ENCODE measurements around the gene INAFM1.

INAFM1 gene

DNA sequence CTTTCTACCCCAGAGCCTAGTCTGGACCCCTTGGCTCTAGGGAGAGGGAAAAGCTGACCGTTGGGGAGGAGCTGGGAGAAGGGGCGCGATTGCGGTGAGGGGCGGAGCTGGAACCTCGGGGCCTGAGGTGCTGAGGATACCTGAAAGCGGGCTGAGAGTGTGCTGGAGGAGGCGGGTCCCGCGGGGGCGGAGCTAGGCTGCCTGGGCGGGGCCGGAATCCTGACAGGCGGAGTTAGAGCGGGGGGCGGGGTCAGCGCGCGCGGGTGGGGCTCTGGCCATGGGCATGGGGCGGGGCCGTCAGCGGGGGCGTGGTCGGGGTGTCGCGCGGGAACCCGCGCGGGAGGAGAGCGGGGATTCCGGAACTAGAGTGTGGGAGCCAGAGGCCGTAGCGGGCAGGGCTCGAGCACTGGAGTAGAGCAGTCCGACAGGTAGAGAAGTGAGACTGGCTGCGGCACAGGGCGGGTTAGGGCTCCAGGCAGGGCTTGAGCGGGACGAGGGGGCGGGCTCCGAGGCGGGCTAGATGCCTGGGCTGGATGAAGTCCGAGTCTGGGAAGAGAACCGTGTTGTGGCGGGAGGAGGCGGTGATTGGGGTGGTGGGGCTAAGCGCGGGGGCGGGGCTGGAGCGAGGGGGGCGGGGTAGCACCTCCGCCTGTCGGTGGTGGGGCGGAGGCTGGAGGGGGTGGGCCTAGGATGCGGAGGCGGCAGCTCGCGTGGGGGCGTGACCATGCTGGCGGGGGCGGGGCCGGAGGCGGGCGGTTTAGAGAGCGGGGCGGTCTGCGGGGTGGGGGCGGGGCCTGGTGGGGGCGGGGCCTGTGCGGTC is at the start of gene INAFM1:
INAFM1 (plus strand) TSS at position 815 of the 820 bp plus-strand sequence. CDS start 35 bp downstream, outside the sequence.
- FAIRE-seq, result no peak

DNA sequence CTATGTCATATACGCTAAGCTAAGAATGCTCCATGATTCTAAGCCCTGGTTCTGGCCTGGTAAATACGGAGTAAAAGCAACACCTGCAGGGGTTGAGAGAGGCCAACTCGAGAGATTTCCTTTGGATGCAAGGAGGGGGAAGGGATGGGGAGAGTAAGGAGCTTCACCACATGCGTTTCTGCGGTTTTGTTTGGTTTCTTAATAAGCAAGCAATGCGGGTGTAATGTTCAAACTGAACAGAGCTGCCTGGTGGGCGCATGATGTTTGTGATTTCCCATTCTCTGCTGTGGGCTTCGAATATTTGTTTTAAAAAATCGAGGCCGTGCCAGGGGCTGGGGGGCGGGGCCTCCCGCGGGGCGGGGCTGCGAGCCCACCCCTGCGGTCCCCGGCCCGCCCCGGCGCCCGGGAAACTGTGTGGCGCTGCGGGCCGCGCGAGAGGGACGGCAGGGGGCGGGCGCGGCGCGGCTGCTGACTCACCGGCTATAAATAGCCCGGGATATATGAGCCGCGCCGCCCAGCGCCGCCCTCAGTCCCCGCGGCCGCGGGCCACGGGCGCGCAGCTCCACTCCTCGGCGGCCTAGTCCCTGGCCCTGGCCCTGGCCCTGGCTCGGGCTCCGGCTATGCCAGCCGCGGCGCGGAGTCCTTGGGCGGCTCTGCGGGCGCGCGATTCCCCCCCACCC is 48.8 kb upstream of the INAFM1 start:
- no peak for FAIRE-seq

DNA sequence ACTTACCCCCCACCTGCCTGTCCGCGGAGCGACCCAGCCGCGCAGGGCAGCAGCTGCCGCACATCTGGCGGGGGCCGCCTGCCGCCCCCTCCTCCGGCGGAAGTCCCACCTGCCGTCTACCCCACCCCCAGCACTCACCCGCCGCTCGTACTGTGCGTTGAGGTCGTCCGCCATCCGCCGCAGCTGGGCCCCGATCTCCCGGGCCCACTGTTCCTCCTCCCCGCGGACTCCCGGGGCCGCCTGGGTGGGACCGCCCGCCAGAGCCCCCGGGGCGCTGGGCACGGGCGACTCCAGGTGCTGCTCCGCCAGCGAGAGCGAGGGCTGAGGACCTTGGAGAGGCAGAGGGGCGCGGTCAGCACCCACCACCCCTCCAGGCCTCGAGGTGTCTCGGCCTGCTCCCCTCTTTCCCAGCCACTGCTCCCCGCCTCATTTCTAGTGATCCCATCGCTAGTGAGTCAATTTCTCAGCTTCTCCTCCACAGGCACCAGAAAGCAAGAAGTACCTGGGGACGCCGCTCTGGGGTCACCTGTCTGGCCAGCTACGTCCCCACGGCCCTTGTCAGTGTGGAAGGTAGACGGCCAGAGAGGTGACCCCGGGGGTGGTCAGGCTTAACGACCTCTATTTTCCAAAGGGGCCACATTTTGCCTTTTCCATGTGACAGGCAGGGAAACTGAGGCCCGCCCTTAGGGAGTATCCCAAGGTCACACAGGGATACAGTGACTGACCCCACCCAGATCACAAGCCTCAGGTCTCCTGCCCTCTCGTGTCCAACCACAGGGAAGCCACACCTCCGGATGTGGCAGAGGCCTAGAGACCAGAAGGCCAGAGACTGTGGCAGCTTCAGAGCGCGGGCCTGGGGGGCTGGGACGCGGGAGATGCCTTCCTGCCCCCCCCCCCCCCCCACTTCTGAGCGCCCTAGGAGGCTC is 48.0 kb upstream of the INAFM1 start:
- no peak for FAIRE-seq

DNA sequence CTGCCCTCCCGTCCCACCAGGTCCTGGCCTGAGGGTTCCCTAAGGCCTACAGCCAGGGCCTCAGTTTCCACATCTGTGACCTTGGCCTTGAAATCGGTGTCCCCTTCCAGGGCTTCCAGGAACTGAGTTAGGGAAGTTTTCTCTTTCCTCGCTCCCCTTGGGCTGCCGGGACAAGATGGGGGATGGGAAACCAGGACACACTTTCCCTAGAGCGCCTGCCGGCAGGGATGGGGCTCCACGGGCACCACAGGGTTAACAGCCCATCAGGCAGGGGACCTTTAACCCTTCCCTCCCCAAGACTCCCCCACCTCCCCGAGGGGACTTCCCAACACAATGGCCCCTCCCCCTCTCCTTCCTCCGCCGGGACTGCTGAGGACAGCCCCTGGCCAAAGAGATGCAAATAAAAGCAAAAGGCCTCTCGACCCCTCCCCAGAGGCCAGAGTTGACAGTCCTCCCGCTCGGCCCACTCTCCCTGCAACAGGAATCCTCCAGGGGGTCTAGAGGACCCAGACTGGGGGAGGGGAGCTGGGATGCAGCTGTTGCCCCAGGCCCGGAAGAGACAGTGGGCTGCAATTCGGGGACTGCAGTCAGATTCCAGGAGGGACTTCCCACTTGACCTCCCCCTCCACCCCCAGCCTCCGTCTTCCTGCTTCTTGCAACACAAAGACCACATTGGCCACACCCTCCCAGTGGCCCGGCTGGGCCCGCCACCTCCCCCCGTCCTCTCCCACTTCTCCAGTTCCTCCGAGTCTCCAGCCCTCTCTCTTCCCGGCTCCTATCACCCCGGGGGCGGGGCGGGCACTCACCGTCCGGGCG is 47.1 kb upstream of the INAFM1 start:
- no peak for FAIRE-seq

DNA sequence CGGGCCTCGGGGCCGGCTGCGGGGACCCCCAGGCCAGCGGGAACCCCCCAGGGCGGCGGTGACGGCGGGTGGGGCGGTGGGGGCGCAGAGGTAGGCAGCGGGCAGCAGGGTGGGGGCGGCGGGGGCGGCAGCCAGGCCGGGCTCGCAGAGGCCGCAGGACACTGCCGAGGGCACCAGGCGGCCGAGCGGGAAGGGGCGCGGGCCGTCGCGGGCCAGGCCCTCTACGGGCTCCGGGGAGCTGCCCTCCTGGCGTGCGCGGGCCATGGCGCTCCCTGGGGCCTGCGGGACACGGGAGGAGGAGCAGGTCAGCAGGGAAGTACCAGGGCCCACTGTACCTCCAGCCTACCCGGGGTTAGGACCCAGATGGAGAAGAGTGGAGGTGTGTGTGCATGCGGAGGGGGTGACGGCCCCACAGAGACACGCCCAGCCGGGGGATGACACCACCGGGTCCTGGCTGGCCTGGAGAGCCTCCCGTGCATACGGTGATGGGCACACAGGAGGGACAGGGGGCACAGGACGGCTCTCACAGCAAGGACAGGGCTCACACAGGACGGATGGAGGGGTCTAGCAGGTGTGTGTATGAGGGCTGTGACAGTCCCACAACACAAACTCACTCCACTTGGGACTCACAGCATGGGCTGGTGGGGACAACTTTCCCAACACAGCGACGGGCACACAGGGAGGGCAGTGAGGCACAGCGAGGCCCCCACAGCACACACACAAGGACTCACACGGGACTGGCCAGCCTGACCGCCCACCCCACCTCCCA is 46.3 kb upstream of the INAFM1 start:
- FAIRE-seq, result no peak

DNA sequence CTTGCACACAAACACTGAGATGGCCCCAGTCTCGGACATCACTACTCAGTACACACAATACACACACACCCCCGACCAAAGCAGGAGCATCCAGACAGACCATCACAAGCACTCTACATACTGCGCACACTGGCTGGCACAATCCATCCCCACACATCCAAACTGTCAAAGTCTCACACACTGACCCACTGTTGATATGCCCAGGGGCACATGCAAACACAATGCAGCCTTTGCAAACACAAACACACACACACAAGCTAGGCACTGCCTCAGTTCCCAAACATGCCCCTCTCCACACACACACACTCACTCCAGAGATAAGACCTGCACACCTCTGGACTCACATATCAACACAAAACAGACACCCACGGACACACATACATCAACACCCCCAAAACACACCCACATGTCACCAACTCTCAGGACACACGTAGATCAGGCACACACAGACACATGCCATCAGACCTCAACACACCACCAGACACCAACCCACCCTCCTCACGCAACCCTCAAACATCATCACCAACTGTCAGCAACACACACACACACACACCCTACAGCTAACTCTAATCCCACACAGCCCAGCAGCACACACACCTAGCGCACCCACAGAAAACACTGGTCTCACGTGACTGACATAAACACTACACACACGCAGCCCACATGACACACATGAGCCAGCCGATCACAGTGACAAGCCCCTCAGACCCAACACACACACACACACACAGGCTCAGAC is 45.6 kb upstream of the INAFM1 start:
- FAIRE-seq, result no peak

DNA sequence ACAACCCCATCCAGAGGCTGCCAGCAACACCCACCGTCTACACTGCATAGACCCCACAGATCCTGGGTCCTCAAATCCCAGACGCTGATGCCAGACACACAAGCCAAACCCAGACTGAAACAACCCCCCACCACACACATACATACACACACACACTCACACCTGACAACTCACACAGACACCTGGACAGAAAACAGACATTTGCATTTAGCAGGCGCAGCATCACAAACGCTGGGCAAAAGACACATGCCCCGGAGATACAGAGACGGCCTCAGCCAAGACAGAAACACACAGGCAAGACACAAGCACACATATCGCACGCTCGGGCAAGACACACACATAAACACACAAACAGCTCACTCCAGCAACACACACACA is 45.0 kb upstream of the INAFM1 start:
- FAIRE-seq, result no peak

DNA sequence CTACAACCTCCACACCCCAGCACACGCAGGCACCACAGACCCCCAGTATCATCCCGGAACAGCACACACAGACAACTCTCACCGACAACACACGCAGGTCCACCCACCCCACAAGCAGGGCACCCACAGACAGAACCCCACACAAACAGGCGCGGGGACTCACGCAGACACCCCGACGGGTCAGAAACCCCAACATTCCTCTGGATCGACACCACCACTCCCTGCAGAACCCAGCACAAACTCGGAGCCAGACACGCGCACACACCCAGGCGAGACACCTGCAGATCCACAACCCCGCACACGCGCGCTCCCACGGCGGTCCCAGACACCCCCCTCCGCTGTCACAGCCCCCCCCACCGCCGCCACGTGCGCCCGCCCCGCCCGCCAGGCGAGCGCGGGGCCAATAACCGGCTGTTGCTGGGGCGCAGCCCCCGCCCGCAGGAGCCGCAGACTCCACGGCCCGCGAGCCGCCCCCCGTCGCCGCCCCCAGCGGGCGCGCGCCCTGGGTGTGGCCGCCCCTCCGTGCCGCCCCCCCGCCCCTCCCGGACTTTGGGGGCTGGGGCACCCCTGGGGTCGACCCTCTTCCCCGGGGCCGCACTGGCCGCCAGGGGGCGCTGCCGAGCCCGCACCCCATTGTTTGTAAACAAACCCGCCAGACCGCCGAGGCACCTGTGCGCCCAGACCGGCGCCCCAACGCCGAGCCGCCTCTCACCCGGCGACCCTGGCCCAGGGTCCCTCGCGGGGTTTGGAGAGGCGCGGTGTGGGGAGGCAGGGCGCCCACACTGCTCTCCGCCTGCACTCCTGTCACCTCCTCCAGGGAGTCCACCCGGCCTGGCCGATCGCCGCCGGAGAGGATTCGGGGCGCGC is 44.4 kb upstream of the INAFM1 start:
- no peak for FAIRE-seq

DNA sequence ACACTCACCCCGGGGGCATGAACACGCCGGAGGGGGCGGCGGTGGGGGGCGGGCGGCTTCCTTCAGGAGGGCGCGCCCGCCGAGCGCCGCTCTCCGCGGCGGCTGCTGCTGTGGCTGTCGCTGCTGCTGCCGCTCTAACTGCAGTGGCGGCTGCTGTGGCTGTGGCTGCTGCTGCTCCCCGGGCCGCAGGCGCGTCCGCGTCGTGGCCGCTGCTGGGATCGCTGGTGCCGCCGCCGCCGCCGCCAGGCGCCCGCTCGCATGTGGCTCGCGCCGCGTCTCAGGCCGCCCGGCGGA is 43.8 kb upstream of the INAFM1 start, which contains the start of gene BBC3:
BBC3 (minus strand) TSS at position 279 of the 294 bp plus-strand sequence. CDS start 2,768 bp downstream, outside the sequence.
- no peak for FAIRE-seq

DNA sequence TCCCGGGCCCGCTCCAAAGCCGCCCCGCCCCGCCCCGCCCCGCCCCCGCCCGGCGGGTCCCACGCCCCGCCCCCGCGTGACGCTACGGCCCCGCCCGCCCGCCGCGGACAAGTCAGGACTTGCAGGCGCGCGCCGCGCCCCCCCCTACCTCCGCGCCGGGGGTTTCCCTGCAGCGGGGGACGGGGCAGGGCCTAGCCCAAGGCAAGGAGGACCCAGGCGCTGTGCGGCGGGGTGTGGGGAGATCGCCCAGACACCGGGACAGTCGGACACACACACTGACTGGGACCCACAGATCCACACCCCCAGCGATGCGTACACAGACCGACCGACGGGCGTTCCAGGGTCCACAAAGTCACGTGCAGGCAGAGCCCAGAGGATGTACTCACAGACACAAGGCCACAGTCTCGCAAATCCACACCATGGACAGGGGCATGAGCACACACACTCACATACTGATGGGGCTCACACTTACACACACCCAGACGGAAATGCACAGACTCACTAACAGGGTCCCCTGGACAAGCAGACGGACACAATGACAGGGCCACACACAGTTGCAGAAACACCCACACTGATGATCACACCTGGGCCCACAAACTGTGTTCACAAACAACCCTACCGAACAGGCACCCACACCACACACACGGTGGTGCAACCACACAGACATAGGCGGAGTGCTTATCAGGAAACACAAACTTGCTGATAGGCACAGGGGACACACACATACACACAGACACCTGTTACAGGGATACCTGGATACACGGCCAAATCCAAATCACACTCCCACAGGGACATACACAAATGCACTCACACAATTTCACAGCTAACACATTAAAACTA is 43.2 kb upstream of the INAFM1 start:
- no peak for FAIRE-seq

DNA sequence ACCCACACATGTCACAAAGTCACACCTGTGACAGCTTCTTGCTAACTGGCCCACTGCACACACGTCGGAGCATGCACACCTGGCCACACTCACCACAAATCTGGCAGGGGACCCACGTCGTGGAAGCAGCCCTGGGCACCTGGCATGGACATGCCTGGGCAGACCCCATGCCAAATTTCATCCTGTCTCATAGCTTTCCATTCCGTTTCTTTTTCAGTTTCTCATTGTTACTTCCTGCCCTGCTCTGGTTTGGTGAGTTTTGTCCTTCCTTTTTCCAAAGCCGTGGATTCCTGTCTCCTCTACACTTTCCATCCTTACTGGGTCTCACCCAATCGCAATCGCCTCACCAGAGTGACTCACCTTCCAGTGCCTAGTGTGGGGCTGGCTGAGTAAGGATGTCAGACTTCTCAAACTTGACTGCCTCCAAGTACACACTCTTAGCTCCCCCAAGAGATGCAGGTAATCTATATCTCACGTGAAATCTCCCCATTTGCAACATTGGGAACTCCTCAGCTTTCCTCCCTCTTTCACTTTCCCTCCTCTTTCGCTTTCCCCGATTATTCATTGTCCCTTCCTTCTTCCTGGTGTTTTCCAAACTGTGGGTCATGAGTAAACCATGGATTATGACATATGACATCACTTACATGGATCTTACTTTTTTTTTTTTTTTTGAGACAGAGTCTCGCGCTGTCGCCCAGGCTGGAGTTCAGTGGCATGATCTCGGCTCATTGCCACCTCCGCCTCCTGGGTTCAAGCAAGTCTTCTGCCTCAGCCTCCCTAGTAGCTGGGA is 42.1 kb upstream of the INAFM1 start:
- no peak for FAIRE-seq

DNA sequence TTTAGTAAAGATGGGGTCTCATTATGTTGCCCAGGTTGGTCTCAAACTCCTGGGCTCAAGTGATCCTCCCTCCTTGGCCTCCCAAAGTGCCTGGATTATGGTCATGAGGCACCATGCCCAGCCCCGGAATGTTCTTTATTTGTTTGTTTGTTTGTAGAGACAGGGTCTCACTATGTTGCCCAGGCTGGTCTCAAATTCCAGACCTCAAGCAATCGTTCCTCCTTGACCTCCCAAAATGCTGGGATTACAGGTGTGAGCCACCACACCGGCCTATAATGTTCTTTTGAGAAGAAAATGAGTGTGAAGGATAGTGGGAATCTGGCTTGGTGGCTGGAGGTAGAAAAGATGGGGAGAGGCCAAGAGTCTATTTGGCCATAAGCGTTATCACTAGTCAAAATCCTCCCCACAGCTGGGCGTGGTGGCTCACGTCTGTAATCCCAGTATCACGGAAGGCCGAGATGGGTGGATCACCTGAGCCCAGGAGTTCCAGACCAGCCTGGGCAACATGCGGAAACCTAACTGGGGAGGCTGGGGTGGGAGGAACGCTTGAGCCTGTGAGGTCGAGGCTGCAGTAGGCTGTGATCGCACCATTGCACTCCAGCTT is 38.5 kb upstream of the INAFM1 start:
- no peak for FAIRE-seq

DNA sequence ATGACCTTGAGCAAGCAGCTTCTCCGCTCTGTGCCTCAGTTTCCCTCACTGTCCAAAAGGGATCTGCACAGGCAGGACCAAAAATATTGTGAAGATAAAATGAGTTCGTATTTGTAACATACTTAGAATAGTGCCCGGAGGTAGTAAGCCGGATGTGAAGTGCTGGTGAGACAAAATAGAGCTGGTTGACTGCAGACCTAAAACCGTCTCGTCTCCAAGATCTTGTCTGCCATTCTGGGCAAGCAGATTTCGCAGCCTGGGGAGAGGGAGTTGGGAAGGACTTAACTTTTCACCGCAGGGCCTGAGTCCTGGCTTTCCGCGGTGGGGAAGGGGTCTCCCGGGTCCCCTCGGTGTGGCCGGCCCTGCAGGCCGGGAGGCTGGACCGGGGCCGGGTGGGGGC is 35.5 kb upstream of the INAFM1 start:
- FAIRE-seq, result no peak

DNA sequence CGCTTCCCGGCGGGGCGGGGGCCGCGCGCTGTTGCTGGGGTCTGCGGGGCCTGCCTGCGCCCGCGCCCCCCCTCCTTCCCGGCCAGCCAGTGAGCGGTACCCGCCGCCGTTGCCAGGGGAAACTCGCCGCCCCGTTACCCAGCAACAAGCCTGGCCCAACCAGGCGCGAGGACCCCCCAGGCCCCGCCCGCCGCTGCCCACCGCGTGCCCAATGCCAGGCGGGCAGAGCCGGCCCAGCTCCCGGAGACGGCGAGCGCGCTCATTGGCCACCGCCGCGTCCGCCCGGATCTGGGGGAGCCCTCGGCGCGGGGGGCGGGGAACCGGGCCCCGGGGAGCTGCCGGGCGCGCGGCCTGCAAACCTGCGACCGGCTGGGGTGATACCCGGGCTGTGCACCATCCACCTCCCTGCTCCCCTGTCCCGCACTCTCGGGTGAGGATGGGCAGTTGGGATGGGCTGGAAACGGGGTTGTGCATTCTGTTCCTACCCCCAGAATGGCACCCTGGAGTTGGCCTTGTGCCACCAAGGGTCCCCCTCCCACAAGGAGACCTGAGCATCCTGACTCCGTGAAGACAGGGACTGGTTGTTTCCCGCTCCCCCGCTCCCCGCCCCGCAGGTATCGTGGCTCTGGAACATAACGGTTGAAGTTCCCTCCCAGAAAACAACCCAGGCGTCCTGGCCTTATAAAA is 34.9 kb upstream of the INAFM1 start:
- no peak for FAIRE-seq

DNA sequence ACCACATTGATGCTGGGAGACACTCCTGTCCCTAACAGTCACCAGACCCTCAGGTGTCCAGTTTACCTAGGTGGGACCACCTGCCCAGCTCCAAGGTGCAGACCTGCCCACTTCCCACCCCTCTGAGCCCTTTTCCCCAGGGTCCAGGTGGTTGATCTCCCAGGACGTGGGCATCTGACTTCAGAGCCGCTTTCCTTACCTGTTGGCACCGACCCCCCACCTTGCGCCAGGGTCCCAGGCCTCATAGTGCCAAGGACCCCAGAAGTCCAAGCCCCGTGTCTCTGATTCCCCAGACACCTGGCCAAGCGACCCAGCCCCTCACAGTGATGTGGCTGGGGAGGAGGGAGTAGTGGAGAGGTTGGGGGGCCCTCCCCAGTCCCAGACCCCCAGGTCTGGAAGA is 34.1 kb upstream of the INAFM1 start:
- FAIRE-seq, result no peak

DNA sequence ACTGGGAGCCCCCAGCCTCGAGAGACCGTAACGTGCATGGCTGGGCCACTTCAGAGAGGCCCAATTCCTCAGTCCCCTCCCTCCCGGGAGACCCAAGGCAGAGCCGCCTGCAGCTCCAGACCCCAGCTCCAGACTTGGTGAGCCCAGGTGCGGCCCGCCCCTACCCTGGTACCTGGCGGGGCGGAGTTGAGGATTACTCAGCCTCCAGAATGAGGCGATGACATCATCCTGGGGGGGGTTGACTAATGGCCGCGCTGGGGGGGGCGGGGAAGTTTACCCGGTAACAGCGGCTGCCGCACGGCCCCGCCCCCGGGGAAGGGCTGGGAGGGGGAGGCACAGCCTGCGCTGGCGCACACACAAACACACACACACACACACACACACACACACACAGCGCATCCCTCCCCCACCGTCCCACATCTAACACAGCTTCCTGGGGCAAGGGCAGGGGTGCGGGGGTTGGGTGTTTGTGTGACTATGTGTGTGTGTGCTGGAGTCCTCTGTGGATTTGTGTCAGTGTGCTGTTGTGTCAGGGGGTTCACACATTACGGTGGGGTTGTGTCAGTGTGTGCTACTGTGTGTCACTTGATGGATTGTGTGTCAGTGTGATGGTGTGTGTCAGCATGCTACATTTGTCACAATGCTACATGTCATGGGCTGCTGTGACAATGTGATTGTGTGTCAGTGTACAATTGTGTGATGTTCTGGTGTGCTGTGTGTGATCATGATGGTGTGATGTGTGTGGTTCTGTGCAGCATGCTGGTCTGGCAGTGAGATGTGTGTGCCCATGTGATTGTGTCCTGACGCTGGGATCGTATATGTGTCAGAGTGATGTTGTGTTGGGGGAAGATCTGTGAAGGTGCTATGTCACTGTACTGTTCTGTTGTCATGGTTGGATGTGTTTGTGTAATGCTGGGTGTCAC is 33.4 kb upstream of the INAFM1 start:
- no peak for FAIRE-seq
